HG02571 (cell line): ENCODE measurements around the gene ITGA7.

Experiments
- ATAC-seq: cut with Tn5 transposase; IDR thresholded peaks from one replicate; pipeline ENCODE4 v1.9.1; 2021; ENCODE audit warnings: mild to moderate bottlenecking, moderate library complexity; ENCODE audit not compliant: unreplicated experiment

Gene ITGA7, protein sequence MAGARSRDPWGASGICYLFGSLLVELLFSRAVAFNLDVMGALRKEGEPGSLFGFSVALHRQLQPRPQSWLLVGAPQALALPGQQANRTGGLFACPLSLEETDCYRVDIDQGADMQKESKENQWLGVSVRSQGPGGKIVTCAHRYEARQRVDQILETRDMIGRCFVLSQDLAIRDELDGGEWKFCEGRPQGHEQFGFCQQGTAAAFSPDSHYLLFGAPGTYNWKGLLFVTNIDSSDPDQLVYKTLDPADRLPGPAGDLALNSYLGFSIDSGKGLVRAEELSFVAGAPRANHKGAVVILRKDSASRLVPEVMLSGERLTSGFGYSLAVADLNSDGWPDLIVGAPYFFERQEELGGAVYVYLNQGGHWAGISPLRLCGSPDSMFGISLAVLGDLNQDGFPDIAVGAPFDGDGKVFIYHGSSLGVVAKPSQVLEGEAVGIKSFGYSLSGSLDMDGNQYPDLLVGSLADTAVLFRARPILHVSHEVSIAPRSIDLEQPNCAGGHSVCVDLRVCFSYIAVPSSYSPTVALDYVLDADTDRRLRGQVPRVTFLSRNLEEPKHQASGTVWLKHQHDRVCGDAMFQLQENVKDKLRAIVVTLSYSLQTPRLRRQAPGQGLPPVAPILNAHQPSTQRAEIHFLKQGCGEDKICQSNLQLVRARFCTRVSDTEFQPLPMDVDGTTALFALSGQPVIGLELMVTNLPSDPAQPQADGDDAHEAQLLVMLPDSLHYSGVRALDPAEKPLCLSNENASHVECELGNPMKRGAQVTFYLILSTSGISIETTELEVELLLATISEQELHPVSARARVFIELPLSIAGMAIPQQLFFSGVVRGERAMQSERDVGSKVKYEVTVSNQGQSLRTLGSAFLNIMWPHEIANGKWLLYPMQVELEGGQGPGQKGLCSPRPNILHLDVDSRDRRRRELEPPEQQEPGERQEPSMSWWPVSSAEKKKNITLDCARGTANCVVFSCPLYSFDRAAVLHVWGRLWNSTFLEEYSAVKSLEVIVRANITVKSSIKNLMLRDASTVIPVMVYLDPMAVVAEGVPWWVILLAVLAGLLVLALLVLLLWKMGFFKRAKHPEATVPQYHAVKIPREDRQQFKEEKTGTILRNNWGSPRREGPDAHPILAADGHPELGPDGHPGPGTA

DNA sequence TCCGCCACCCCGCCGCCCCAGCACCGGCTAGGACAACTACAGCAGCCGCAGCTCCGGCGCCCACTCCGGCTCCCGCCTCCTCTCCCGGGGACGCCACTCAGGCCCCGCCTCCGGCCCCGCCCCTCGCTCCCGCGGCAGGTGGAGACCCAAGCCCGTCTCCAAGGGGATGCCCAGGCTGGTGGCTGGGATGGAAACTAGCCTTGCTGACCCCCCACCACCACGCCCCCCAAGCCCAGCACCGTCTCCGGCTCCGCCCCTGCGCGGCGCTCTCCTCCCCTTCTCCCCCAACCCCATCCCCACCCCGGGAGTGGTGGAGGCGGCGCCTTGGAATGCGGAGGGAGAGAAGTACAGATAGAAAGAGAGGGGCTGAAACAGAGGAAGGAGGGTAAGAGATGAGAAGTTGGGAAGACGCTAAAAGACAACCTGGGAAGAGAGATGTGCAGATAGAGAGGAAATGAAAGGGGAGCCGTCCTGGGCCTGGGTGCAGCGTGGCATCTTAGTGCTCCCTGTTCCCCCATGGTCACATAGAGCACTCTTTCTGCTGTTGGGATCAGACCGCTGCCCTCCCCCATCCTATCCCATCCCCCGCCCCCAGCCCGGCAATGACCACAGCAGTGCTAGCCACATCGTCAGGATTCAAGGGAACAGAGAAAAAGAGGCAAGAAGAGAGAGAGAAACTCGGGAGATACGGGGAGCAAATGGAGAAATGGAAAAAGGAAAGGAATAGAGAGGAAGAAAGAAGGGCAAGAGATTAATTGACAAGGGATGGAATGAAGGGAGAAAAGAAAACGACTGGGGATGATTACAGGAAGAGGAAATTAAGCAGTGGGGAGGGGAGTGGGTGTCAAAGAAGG lies at the start of gene ITGA7:
Gene ITGA7 (minus strand): TSS at position 64 of the 854 bp plus-strand sequence. CDS start 222 bp downstream, outside the sequence.
- peak; percentile 76 for ATAC-seq

DNA sequence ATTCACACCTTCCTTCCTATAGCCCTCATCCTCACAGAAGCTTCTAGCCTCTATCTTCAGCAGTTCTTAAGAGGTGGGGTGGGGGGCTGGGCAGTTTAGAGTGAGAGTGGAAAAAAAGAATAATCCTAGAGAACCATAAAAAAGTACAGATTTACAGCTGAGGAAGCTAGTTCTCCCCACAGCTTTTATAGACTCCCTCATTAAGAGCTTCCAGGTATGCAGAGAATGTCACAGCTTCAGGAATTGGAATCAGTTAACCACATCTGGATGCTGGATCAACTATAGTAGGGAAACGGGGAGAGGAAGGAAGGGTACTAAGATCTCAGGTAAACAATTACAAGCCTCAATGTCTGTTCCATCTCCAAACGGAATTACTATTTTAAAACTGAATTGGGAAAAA lies 47.5 kb upstream of the ITGA7 start:
- ATAC-seq, result no peak

DNA sequence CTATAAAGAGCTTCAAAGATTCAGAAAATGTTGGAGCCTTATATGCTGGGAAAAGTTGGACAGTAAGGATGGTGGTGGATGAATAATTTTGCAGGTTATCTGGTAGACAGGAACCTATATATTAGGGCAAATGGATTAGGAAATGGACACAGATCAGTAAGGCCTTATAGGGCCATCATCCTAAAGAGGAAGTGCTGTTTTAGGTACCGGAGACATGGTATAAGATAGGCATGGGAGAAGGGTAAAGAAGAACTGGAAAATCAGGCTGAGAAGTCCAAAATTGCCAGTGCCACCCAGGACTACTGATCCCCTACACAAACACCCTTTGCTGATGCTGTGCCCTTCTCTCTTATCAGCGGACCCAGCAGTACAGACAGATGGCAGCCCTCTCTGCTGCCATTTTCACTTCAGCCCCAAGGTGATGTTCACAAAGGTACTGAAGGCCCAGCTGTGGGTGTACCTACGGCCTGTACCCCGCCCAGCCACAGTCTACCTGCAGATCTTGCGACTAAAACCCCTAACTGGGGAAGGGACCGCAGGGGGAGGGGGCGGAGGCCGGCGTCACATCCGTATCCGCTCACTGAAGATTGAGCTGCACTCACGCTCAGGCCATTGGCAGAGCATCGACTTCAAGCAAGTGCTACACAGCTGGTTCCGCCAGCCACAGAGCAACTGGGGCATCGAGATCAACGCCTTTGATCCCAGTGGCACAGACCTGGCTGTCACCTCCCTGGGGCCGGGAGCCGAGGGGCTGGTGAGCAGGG lies 40.7 kb upstream of the ITGA7 start:
- no peak for ATAC-seq

DNA sequence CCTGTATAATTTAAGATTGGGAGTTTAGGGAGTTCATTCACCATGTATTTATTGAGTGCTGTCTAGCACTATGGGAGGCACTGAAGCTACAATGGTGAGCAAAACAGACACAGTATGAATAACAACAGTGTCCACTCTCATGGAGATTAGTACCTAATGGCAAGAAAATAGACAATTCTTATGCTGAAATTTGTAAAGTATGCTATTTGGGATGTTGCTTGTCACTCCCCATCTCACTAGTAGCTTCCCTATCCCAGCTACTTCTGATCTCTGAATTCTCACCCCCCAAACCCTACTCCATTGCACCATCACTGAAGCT lies 39.2 kb upstream of the ITGA7 start:
- ATAC-seq, result no peak

DNA sequence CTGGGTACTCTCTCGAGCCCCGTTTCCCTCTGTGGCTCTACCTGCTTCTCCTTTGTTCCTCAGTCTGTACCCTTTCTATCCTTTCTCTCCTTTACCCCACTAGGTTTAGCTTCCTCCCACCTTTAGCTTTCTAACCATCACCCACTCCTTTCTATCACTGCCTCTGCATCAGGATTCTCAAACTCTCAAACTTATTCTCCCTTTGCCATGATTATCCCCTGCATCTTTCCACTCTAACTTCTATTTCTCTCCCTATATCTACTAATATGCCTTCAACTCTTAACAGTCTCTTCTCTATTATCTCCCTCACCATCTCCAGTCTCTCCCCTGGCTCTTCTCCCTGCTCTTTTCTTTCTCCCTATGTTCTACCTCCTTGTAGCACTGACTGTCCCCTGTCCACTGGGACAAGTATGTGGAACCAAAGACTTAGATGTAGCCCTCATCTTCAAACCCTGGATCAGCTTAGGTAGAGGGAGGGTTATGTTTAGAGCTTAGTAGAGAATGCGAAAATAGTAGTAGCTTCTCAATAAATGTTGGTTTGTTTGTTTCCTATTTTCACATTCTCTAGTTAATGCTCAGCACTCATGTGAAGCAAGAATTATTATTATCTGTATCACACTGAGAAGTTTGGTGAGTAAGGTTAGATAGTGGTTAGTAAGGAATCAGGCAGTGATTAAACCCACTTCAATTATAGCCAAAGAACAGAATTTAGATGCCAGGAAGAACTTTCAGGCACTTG lies 38.6 kb upstream of the ITGA7 start:
- no peak for ATAC-seq

DNA sequence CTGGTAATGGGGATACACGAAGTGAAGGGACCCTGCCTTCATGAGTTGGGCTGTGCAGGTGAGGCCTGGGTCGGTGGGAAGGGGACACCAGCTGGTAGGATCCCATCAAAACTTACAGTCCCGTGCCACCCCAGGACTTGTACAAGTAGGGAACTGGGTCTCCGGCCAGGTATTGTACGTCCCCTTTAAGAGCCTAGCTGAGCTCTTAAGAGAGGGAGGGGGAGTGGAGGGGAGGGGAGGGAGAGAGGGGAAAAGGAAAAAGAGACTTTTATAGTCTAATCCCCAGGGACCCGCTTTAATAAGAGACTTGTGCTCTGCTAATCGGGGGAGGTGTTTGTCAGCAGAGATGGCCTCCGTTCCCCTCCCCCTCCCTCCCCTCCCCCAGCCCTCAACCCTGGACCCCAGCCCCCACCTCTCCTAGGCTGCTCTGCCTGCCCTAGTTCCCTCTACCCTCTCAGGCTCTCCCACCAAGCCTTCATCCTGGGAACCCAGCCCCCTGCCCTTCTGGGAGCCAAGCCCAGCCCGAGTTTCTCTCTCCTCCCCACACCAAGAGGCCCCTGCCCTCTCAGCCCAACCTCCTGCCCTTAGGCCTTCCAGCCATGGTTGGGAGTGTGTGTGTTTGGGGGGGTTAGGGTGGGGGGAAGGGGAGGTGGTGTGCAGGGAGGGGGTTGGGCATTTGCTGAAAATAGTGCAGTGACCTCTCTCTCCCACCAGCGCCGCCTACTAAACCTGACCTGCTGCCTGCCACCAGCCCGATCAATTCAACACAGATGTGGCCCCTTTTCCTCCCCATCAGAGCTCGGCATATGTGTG lies 37.9 kb upstream of the ITGA7 start:
- ATAC-seq, result no peak

DNA sequence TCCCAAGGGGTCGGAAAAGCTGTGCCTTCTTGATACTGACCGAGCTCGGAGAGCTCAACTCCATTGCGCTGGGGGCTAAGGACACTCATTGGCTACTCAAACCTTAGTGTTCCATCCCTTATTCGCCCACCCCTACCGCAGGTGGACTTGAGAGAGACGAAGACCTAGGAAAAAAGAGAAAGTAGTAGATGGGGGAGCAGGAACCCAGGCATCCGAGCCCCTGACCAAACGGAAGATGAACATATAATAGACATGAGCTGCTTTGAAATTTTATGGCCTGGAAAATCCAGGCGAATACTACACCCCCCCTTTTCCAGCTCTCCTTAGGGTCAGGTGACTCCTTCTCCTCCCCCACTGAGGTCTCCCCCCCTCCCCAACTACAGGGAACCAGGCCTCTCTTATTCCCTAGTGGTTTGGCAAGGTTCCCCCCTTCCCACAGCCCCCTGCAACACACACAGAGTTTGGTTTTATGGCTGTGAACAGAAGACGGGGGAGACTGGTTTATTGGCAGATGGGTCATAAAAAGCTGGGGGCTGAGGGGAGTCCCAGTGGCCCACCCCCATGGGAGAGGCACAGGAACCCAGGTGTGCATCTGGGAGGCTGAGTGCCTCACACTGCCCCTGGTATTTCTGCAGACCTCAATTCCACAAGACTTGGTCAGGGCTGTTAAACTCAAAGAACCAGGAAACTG lies 36.8 kb upstream of the ITGA7 start:
- ATAC-seq, result no peak

DNA sequence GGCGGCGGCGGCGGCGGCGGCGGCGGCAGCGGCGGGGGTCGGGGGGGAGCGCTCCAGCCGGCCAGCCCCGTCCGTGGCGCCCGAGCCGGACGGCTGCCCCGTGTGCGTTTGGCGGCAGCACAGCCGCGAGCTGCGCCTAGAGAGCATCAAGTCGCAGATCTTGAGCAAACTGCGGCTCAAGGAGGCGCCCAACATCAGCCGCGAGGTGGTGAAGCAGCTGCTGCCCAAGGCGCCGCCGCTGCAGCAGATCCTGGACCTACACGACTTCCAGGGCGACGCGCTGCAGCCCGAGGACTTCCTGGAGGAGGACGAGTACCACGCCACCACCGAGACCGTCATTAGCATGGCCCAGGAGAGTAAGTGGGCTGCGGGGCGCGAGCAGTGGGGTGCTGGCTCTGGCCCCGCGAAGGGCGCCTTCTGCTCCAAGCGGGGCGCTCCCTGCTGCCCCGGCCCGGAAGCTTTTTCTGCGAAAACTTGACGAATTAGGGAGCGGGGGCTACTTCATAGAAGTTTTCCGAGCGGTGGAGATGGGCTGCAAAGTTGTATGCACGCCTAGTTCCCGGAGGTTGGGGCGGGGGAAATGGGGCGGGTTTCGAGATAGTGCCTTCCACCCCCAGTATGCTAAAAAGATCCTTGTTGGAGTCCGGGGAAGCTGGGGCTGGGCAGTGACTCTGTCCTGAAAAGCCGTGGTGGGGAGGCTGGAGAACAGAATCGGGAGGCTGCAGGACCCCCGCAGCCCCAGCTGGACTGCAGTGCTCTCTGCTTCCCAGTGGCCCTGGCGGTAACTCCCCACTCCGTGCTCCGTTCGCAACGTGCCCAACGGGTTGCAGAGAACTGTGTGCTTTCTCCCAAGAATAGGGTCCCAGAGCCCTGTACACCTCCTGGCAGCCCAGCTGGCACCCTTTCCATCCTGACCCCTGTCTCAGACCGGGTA lies 36.0 kb upstream of the ITGA7 start:
- peak; percentile 46 for ATAC-seq

DNA sequence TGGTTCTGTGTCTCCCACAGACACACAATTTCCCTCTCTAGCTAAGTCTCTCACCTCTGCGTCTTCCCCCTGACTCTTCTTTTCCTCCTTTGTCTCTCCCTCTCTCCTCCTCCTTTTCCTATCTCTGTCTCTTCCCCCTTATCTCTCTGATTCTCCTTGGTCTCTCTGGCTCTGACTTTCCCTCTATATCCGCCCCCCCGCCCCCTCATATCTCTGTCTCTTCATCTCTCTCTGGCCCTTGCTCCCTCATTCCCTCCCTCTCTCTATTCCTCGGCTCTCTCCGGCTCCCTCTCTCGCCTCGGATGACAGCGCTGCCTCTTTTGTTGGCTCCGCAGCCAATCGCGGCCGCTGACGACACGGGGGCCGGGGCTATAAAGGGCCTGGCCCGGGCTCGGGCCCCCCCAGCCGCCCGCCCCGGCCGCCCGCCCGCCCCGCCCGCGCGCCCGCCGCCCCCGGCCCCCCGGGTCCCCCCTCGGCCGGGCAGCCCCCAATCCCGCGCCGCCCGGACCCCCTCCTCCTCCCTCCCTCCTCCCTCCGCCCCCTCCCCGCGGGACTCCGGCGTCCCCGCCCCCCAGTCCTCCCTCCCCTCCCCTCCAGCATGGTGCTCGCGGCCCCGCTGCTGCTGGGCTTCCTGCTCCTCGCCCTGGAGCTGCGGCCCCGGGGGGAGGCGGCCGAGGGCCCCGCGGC lies 35.2 kb upstream of the ITGA7 start, which contains the start of gene GDF11:
Gene GDF11 (plus strand): TSS at position 404 of the 687 bp plus-strand sequence. CDS start 195 bp downstream, at position 599.
- peak; percentile 28 for ATAC-seq

DNA sequence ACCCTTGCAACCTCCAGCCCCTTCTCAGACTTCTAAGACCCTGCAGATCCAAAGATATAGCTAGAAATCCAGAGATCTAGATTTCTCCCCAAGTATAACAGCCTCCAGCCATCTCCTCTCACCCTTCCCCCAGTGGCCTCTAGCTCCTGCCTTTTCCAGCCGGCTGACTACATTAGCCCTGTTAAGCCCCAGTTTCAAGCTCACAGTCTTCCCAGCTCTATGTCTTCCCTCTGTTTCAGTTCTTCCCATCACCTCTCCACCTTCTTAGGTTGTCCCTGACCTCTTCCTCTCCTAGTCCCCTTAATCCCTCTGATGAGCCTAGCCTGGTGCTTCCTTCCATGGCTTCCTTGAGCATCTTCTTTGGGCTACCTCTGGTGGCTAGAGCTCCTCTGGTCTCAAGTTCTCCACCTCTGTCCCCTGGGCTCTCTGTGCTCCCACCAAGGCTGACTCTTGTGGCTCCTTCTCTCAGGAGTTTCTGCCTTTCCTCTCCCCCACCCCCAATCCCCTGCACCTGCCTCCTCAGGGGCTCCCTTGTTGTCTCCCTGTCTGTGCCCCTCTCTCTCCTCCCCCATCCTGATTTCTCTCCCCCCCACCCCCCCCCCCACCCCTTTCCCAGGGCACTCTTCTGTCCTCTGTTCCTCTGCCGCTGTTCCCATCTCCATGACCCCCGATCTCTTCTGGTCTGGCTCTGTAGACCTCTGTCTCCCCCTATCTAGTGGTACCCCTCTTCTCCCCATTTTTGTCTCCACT lies 34.4 kb upstream of the ITGA7 start:
- no peak for ATAC-seq

DNA sequence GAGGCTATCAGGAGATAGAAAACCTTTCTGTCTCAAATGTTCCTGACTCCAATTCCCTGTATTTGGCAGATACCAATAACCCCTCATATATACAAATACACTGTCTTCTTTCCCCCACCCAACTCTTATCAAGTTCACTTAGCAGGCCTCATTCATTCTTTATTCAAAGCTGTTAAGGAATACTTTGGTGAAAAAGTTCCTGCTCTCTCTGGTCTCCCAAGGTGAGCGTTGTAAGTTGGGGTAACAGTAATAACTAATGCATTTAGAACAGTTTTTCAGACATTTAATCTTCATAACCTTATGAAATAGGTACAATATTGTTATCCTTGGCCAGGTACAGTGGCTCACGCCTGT lies 31.3 kb upstream of the ITGA7 start:
- ATAC-seq, result no peak

DNA sequence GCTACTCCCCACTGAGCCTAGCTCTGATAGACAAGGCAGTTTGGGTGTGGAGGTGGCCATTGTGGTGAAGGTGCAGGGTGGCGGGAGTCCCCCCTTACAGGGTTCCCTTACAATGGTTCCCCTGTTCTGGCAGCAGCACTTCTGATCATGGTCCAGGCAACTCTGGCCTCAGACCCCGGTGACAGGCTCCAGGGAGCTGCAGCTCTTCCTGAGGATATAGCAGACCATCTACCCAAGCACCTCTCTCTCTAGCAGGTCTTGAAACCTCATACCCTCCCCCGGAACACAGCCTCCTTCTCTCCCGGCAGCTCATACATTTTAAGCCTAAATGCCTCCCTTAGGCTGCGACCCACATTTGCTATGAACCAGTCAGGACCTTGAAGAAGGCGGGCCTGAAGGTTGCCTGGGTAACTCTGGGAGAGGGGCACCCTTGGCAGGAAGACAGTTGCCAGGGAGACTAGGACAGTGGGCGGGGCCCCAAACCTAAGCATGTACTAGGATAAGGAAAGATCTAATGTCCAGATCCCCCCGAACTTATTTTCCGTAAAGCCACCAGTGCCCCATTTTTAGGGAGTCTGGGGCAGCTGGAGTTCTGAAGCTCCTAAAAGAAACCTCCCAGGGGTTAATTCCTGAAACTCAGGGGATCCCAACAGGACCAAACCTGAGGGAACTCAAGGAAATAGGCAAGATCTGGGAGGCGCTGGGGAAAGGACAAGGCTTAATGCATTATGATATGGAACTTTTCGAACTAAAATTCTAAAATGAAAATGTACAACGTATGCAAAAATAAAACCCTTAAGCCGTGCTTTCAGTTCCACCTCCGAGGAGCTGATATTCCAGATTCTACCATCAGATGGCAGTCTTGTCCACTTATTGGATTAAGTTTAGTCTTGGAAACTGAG lies 30.7 kb upstream of the ITGA7 start:
- peak; percentile 83 for ATAC-seq

DNA sequence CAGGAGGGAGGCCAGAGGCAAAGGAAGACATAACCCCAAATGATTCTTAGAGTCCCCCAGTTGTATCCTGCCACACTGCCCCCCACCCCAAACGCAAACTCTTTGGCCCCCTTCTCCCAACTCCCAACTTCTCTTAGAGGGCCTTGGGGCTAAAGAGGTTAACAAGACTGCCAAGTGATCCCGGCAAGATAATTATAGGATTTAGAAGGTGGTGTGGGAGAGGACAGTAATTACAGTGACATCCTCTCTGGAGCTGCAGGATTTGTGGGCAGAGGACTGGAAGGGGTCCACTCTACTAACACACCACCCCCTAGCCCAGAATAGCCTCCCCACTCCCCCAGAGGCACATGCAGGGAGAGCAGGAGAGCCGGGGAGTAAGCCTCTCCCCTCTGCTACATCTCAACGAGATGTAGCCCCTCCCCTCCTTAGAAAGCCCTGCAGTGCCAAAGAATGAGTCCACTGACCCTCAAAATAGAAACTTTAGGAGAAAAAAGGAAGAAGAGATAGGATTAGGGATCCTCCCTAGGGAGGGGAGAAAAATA lies 29.9 kb upstream of the ITGA7 start:
- ATAC-seq, result no peak
